Adrenal gland (tissue), 12 donors: Measurements from ENCODE around the gene TRMO. TPM values are rescaled to one million over a fixed set of nuclear protein-coding genes. Genes with fewer than 3 reads are reported as not detected.
A peak's percentile ranks its signal among the peaks of the same experiment; 100 is the strongest.

ENCODE experiments used
- DNase-seq, 7 donors: peaks; one replicate each; pipeline ENCODE4 v3.0.0-alpha.2; 2019 to 2020
- H3K27ac ChIP-seq, 5 donors: fragments of 200-600 bp; sonication (generic) in 4 of 5; 1 replicate in 3 of 5; 2 replicates in 2 of 5; pipeline versions ENCODE4 v1.5.1 to v1.8.0; 2016 to 2020; ENCODE audit warnings: mild to moderate bottlenecking in 1 of 5
- H3K27me3 ChIP-seq: fragments of 200-600 bp; 2 replicates; pipeline ENCODE4 v1.8.0; 2021
- H3K36me3 ChIP-seq, 2 donors: fragments of 200-600 bp; replicated peaks in 1 of 2; 1 replicate in 1 of 2; 2 replicates in 1 of 2; pipeline versions ENCODE4 v1.5.1 to v1.8.0; 2018 to 2022
- H3K4me1 ChIP-seq, 2 donors: fragments of 200-600 bp; replicated peaks in 1 of 2; 1 replicate in 1 of 2; 2 replicates in 1 of 2; pipeline versions ENCODE4 v1.5.1 to v1.8.0; 2018 to 2021
- H3K4me3 ChIP-seq, 4 donors: fragments of 200-600 bp; sonication (generic) in 3 of 4; one replicate each; pipeline ENCODE4 v1.5.1; 2016 to 2018
- H3K9me3 ChIP-seq, 3 donors: fragments of 200-600 bp; sonication (generic) in 1 of 3; replicated peaks in 1 of 3; 1 replicate in 2 of 3; 2 replicates in 1 of 3; pipeline versions ENCODE4 v1.5.1 to v1.8.0; 2016 to 2021
- POLR2A ChIP-seq, 2 donors: fragments of 450-650 bp; IDR thresholded peaks; one replicate each; pipeline ENCODE4 v1.6.1; 2017; ENCODE audit warnings: antibody characterized with exemption in 2 of 2, mild to moderate bottlenecking in 2 of 2, moderate library complexity in 1 of 2
- WGBS, 4 donors: extraction: QIAGEN DNeasy Blood & Tissue Kit in 2 of 4; methylation state at CpG; one replicate each; pipeline versions ENCODE4 v1.1.5 to v1.1.7; 2013 to 2017; 5-methylcytosine and 5-hydroxymethylcytosine counted together
- intact Hi-C, 2 donors: fragments of 100-400 bp; cut with DNase I; formaldehyde crosslinking; loops; one replicate each; pipeline versions ENCODE4 v1.14.1 to v1.15.0; 2022 to 2023
- polyA plus RNA-seq, 3 donors: library from polyadenylated mRNA; stranded (reverse); fragments of 200-250 nt in 2 of 3; fragments of 350-450 nt in 1 of 3; fragmentation: Illumina TruSeq in 1 of 3; extraction: RNeasy Lipid Tissue Mini Kit (QIAGEN cat#74804) in 1 of 3; gene quantifications; one replicate each; pipeline ENCODE4 v1.2.3, GENCODE V29; 2013 to 2014
- total RNA-seq, 9 donors: library from RNA; depleted of rRNA in 4 of 9; stranded (reverse); fragments of >200 nt in 4 of 9; fragments of 120-200 nt in 1 of 9; fragmentation: NEBNext Ultra II Directional in 1 of 9; extraction: Animal tissue kit (Norgen Biotek cat#: 25700) in 1 of 9; gene quantifications; one replicate each; pipeline versions ENCODE4 v1.1.0 to v1.2.4, GENCODE V29; 2013 to 2023
- TF ChIP-seq, protein P1 (sequence below), 6 experiments: fragments of 450-650 bp in 4 of 6; fragments of 200-600 bp in 2 of 6; sonication (generic) in 1 of 6; IDR thresholded peaks; 1 replicate in 5 of 6; 2 replicates in 1 of 6; pipeline versions ENCODE4 v1.5.1 to v1.8.0; 2016 to 2021; ENCODE audit warnings: antibody characterized with exemption in 6 of 6, mild to moderate bottlenecking in 2 of 6, moderate library complexity in 1 of 6
- donor health status: healthy with polysubstance abuse.
- donor health status: Bipolar disorder and iron deficiency.
- donor health status: DM: yes; HTN: yes; CAD: no.
- donor health status: DM: no; HTN: no; CAD: no.
- donor health status: DM: no; HTN: no; CAD: no.
- donor health status: DM: yes; HTN: yes; CAD: no.

The TRMO gene
- total and polyA plus RNA-seq, 12 donors, result 7.8 to 40.4 (median 17.1) TPM

DNA sequence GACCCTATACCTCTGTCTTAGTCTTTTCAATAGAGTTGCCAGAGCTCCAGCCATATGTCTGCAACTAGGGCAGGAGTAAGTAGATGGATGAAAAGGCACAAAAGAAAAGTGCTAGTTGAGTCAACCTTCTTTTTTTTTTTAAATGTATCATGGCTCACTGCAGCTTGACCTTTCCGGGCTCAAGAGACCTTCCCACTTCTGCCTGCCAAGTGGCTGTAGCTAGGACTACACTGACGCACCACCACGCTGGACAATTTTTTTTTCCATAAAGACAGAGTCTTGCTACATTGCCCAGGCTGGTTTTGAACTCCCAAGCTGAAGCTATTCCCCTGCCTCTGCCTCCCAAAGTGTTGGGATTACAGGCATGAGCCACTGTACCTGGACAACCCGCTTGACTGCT lies 42.0 kb downstream of the TRMO start:
- TF ChIP-seq POLR2A (IDR thresholded peaks at IDR 0.05), result no peak
- TF ChIP-seq, protein P1, sequence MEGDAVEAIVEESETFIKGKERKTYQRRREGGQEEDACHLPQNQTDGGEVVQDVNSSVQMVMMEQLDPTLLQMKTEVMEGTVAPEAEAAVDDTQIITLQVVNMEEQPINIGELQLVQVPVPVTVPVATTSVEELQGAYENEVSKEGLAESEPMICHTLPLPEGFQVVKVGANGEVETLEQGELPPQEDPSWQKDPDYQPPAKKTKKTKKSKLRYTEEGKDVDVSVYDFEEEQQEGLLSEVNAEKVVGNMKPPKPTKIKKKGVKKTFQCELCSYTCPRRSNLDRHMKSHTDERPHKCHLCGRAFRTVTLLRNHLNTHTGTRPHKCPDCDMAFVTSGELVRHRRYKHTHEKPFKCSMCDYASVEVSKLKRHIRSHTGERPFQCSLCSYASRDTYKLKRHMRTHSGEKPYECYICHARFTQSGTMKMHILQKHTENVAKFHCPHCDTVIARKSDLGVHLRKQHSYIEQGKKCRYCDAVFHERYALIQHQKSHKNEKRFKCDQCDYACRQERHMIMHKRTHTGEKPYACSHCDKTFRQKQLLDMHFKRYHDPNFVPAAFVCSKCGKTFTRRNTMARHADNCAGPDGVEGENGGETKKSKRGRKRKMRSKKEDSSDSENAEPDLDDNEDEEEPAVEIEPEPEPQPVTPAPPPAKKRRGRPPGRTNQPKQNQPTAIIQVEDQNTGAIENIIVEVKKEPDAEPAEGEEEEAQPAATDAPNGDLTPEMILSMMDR (IDR thresholded peaks at IDR 0.05), result peak in 1 of 6 experiments; percentile 9

DNA sequence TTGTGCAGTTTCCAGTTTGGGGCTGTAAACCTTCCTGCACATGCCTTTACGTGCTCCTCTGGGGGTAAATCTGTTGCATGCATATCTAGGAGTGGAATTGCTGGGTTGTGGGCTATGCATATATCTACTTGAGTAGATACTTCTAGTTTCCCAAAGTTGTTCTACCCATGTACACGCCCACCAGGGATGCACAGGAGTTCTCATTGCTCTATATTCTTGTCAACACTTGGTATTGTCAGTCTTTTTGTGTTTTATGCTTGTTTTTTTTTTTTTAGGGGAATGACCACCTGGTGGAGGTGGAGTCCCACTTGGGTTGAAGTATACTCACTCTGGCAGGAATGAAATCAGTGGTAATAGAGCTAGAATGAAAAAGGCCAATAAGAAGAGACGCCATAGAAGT lies 46.2 kb downstream of the TRMO start:
- no peaks in the 10 kb centered on the region for H3K9me3 ChIP-seq
- intact Hi-C loops, result no loop called here

More for the DNA sequence above, 42.0 kb downstream of the TRMO start:
- peak; percentile 46 to 83 (median 70) for DNase-seq
- Histone ChIP-seq H3K4me1 (peaks cover 0 to 3% of the 10 kb centered on the region in 2 donors), H3K27ac (no peak overlapping the region), H3K9me3 (no peaks in the 10 kb centered on the region), H3K4me3 (no peak overlapping the region), H3K36me3 (no peaks in the 10 kb centered on the region), H3K27me3 (no peaks in the 10 kb centered on the region)
- intact Hi-C loops, result no loop called here
- WGBS, 4 donors, result 27 to 61% (median 48%) methylated on average over 3 to 4 of the region's 4 CpGs

DNA sequence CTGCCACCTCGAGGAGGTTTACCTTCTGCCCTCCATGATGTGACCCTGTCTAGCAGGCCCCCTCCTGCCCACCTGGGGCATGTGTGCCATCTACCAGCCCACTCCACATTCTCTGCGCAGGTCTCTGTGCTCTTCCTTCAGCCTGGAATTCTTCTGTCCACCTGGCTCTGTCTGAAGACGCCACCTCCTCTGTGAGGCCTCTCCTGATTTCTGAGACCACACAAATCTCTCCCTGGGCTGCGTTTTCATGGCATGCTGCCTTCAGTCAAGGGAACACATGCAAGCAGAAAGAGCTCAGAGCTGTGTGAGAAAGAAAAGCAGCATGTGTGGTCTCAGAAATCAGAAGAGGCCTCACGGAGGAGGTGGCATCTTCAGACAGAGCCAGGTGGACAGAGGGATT lies 47.2 kb downstream of the TRMO start:
- Histone ChIP-seq H3K27ac (no peak overlapping the region), H3K4me3 (no peak overlapping the region), H3K36me3 (no peaks in the 10 kb centered on the region), H3K4me1 (peaks cover 0 to 1% of the 10 kb centered on the region in 2 donors), H3K9me3 (no peaks in the 10 kb centered on the region), H3K27me3 (no peaks in the 10 kb centered on the region)
- TF ChIP-seq, protein P1 (IDR thresholded peaks at IDR 0.05), result no peak
- no peak for TF ChIP-seq POLR2A (IDR thresholded peaks at IDR 0.05)
- DNase-seq, result no peak
- intact Hi-C loops, result no loop called here
- 84 to 92% (median 90%) methylated on average over 5 of the region's 5 CpGs for WGBS, 4 donors

More for the DNA sequence above, 46.2 kb downstream of the TRMO start:
- 72 to 95% (median 92%) methylated on average over 3 of the region's 3 CpGs for WGBS, 4 donors
- Histone ChIP-seq H3K4me3 (no peak overlapping the region), H3K4me1 (peaks cover 0 to 3% of the 10 kb centered on the region in 2 donors), H3K36me3 (no peaks in the 10 kb centered on the region), H3K27me3 (no peaks in the 10 kb centered on the region), H3K27ac (no peak overlapping the region)
- TF ChIP-seq, protein P1 (IDR thresholded peaks at IDR 0.05), result no peak
- no peak for TF ChIP-seq POLR2A (IDR thresholded peaks at IDR 0.05)
- DNase-seq, result no peak

DNA sequence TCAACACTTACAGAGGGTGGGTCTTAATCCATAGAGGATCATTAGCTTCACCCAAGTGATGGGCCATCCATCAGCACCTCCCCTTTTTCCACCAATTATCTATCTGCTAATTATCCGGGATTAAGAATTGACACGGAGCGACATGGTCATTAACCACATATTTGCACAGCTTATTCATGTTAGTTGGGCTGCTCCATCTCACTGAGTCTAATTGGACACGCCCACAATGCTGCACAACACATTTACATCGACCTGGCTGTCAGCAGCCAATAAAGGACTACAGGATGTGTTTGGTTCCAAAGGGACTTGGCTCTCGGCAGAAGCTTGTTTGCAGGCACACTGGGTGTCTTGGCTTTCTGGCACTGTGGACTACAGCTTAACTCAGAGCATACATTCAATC lies 47.7 kb downstream of the TRMO start:
- intact Hi-C loops, result no loop called here
- H3K36me3 ChIP-seq, result no peaks in the 10 kb centered on the region
- 75 to 88% (median 83%) methylated on average over 6 of the region's 6 CpGs for WGBS, 4 donors
- TF ChIP-seq POLR2A (IDR thresholded peaks at IDR 0.05), result no peak
- TF ChIP-seq, protein P1 (IDR thresholded peaks at IDR 0.05), result no peak
- no peaks in the 10 kb centered on the region for H3K4me1 ChIP-seq
- H3K27ac ChIP-seq, result no peak overlapping the region
- no peak for DNase-seq
- no peaks in the 10 kb centered on the region for H3K27me3 ChIP-seq
- H3K4me3 ChIP-seq, result no peak overlapping the region
- H3K9me3 ChIP-seq, result no peaks in the 10 kb centered on the region
